ENCODE results near the gene RAB22A. TPM values are rescaled to one million over a fixed set of nuclear protein-coding genes. Genes with fewer than 3 reads are reported as not detected.
"Not testable (repeated sequence)": the region's sequence is repeated elsewhere in the genome, so short reads cannot be mapped to it uniquely, and the experiment has no call there.

Gene RAB22A
- total RNA-seq, 1 experiment from 2014 or later: 3.8 TPM

- DNase-seq: no peak
- peaks cover 3% of the 10 kb centered on the region; the same call in 1 of the 2 replicates for H3K36me3 ChIP-seq (replicated peaks; ENCODE audit: control insufficient read depth, insufficient read depth, low read length)
- H3K4me3 ChIP-seq (ENCODE audit: insufficient read depth, low read depth, low read length): no peak overlapping the region
- H3K27me3 ChIP-seq (ENCODE audit: control insufficient read depth, insufficient read depth, low read length): no peaks in the 10 kb centered on the region
Measured at GRCh38 chr20:58395604-58396003, 86.1 kb downstream of the RAB22A start.

- Histone ChIP-seq H3K4me3 (ENCODE audit: insufficient read depth, low read depth, low read length) (no peak overlapping the region), H3K27me3 (ENCODE audit: control insufficient read depth, insufficient read depth, low read length) (no peaks in the 10 kb centered on the region), H3K36me3 (replicated peaks; ENCODE audit: control insufficient read depth, insufficient read depth, low read length) (no peaks in the 10 kb centered on the region)
- DNase-seq: no peak
Measured at GRCh38 chr20:58397429-58397828, 87.9 kb downstream of the RAB22A start.

- no peaks in the 10 kb centered on the region for H3K27me3 ChIP-seq (ENCODE audit: control insufficient read depth, insufficient read depth, low read length)
- no peak overlapping the region for H3K4me3 ChIP-seq (ENCODE audit: insufficient read depth, low read depth, low read length)
- no peaks in the 10 kb centered on the region for H3K36me3 ChIP-seq (replicated peaks; ENCODE audit: control insufficient read depth, insufficient read depth, low read length)
- no peak for DNase-seq
Measured at GRCh38 chr20:58398254-58398653, 88.7 kb downstream of the RAB22A start.

- H3K4me3 ChIP-seq (ENCODE audit: insufficient read depth, low read depth, low read length): no peak overlapping the region
- H3K36me3 ChIP-seq (replicated peaks; ENCODE audit: control insufficient read depth, insufficient read depth, low read length): no peaks in the 10 kb centered on the region
- no peaks in the 10 kb centered on the region for H3K27me3 ChIP-seq (ENCODE audit: control insufficient read depth, insufficient read depth, low read length)
- peak; percentile 31 for DNase-seq
Measured at GRCh38 chr20:58399926-58400325, 90.4 kb downstream of the RAB22A start.

- DNase-seq: no peak
- H3K4me3 ChIP-seq (ENCODE audit: insufficient read depth, low read depth, low read length): no peak overlapping the region
Measured at GRCh38 chr20:58401162-58401561, 91.6 kb downstream of the RAB22A start.

GRCh38 chr20:58402305-58402704 is 92.8 kb downstream of the RAB22A start:
- Histone ChIP-seq H3K27me3 (ENCODE audit: control insufficient read depth, insufficient read depth, low read length) (no peaks in the 10 kb centered on the region), H3K36me3 (replicated peaks; ENCODE audit: control insufficient read depth, insufficient read depth, low read length) (no peaks in the 10 kb centered on the region), H3K4me3 (ENCODE audit: insufficient read depth, low read depth, low read length) (no peak overlapping the region)
- DNase-seq: no peak

More at GRCh38 chr20:58401162-58401561, 91.6 kb downstream of the RAB22A start:
- no peaks in the 10 kb centered on the region for H3K27me3 ChIP-seq (ENCODE audit: control insufficient read depth, insufficient read depth, low read length)
- H3K36me3 ChIP-seq (replicated peaks; ENCODE audit: control insufficient read depth, insufficient read depth, low read length): no peaks in the 10 kb centered on the region

GRCh38 chr20:58402827-58403226 is 93.3 kb downstream of the RAB22A start:
- no peaks in the 10 kb centered on the region for H3K36me3 ChIP-seq (replicated peaks; ENCODE audit: control insufficient read depth, insufficient read depth, low read length)
- H3K27me3 ChIP-seq (ENCODE audit: control insufficient read depth, insufficient read depth, low read length): no peaks in the 10 kb centered on the region
- no peak overlapping the region for H3K4me3 ChIP-seq (ENCODE audit: insufficient read depth, low read depth, low read length)
- DNase-seq: no peak

GRCh38 chr20:58403272-58403671 is 93.8 kb downstream of the RAB22A start:
- no peak for DNase-seq
- Histone ChIP-seq H3K27me3 (ENCODE audit: control insufficient read depth, insufficient read depth, low read length) (no peaks in the 10 kb centered on the region), H3K36me3 (replicated peaks; ENCODE audit: control insufficient read depth, insufficient read depth, low read length) (no peaks in the 10 kb centered on the region), H3K4me3 (ENCODE audit: insufficient read depth, low read depth, low read length) (no peak overlapping the region)

GRCh38 chr20:58405504-58406291 is 96.2 kb downstream of the RAB22A start:
- no peak overlapping the region for H3K4me3 ChIP-seq (ENCODE audit: insufficient read depth, low read depth, low read length)
- H3K36me3 ChIP-seq (replicated peaks; ENCODE audit: control insufficient read depth, insufficient read depth, low read length): no peaks in the 10 kb centered on the region
- DNase-seq: no peak
- no peaks in the 10 kb centered on the region for H3K27me3 ChIP-seq (ENCODE audit: control insufficient read depth, insufficient read depth, low read length)

- H3K4me3 ChIP-seq (ENCODE audit: insufficient read depth, low read depth, low read length): no peak overlapping the region
- H3K36me3 ChIP-seq (replicated peaks; ENCODE audit: control insufficient read depth, insufficient read depth, low read length): no peaks in the 10 kb centered on the region
- DNase-seq: no peak
- no peaks in the 10 kb centered on the region for H3K27me3 ChIP-seq (ENCODE audit: control insufficient read depth, insufficient read depth, low read length)
Measured at GRCh38 chr20:58406422-58407001, 97.0 kb downstream of the RAB22A start.

- Histone ChIP-seq H3K36me3 (replicated peaks; ENCODE audit: control insufficient read depth, insufficient read depth, low read length) (no peaks in the 10 kb centered on the region), H3K27me3 (ENCODE audit: control insufficient read depth, insufficient read depth, low read length) (no peaks in the 10 kb centered on the region), H3K4me3 (ENCODE audit: insufficient read depth, low read depth, low read length) (no peak overlapping the region)
- no peak for DNase-seq
Measured at GRCh38 chr20:58407201-58407873, 97.8 kb downstream of the RAB22A start.

- no peak for DNase-seq
- Histone ChIP-seq H3K27me3 (ENCODE audit: control insufficient read depth, insufficient read depth, low read length) (no peaks in the 10 kb centered on the region), H3K4me3 (ENCODE audit: insufficient read depth, low read depth, low read length) (no peak overlapping the region)
Measured at GRCh38 chr20:58407966-58408557, 98.5 kb downstream of the RAB22A start.

GRCh38 chr20:58408603-58409246 is 99.2 kb downstream of the RAB22A start:
- no peak for DNase-seq
- Histone ChIP-seq H3K4me3 (ENCODE audit: insufficient read depth, low read depth, low read length) (no peak overlapping the region), H3K36me3 (replicated peaks; ENCODE audit: control insufficient read depth, insufficient read depth, low read length) (no peaks in the 10 kb centered on the region), H3K27me3 (ENCODE audit: control insufficient read depth, insufficient read depth, low read length) (no peaks in the 10 kb centered on the region)

More at GRCh38 chr20:58407966-58408557, 98.5 kb downstream of the RAB22A start:
- H3K36me3 ChIP-seq (replicated peaks; ENCODE audit: control insufficient read depth, insufficient read depth, low read length): no peaks in the 10 kb centered on the region

GRCh38 chr20:58414216-58414615 is 104.7 kb downstream of the RAB22A start:
- not testable (repeated sequence) for H3K36me3 ChIP-seq (replicated peaks; ENCODE audit: control insufficient read depth, insufficient read depth, low read length); DNase-seq; H3K27me3 ChIP-seq (ENCODE audit: control insufficient read depth, insufficient read depth, low read length); H3K4me3 ChIP-seq (ENCODE audit: insufficient read depth, low read depth, low read length)
